DMS79 (cell line): Measurements from ENCODE around the gene SMARCD2.
"Not testable (repeated sequence)": the region's sequence is repeated elsewhere in the genome, so short reads cannot be mapped to it uniquely, and the experiment has no call there.

Source experiments
- DNase-seq: peaks from one replicate; lab custom pipeline; 2025; lab: John Stamatoyannopoulos, UW

SMARCD2 gene

GRCh38 chr17:63850401-63850800, 7.9 kb upstream of the SMARCD2 start:
- no peak for DNase-seq

- DNase-seq, result no peak
Measured at GRCh38 chr17:63848834-63849689, 6.6 kb upstream of the SMARCD2 start.

GRCh38 chr17:63847525-63848249, 5.2 kb upstream of the SMARCD2 start:
- DNase-seq, result no peak

- DNase-seq, result no peak
Measured at GRCh38 chr17:63845509-63845908, 3.0 kb upstream of the SMARCD2 start.

- DNase-seq, result no peak
Measured at GRCh38 chr17:63843910-63844677, 1.6 kb upstream of the SMARCD2 start.

GRCh38 chr17:63843387-63843888, 953 bp upstream of the SMARCD2 start:
- DNase-seq, result not testable (repeated sequence)

GRCh38 chr17:63842173-63842539, 329 bp downstream of the SMARCD2 start:
- DNase-seq, result no peak

- no peak for DNase-seq
Measured at GRCh38 chr17:63841350-63842172, 924 bp downstream of the SMARCD2 start.

GRCh38 chr17:63840591-63841349, 1.7 kb downstream of the SMARCD2 start:
- no peak for DNase-seq

GRCh38 chr17:63838631-63839171, 3.8 kb downstream of the SMARCD2 start:
- DNase-seq, result no peak

GRCh38 chr17:63837962-63838600, 4.4 kb downstream of the SMARCD2 start:
- DNase-seq, result no peak

- no peak for DNase-seq
Measured at GRCh38 chr17:63837480-63837879, 5.0 kb downstream of the SMARCD2 start.

GRCh38 chr17:63836811-63837210, 5.7 kb downstream of the SMARCD2 start:
- no peak for DNase-seq

- DNase-seq, result no peak
Measured at GRCh38 chr17:63835167-63835720, 7.2 kb downstream of the SMARCD2 start.

GRCh38 chr17:63834431-63835166, 7.9 kb downstream of the SMARCD2 start:
- no peak for DNase-seq

- no peak for DNase-seq
Measured at GRCh38 chr17:63833741-63834373, 8.6 kb downstream of the SMARCD2 start.

- DNase-seq, result no peak
Measured at GRCh38 chr17:63833026-63833740, 9.3 kb downstream of the SMARCD2 start.

GRCh38 chr17:63832455-63832854, 10.0 kb downstream of the SMARCD2 start:
- no peak for DNase-seq
